GM21786 (cell line): ENCODE data around the gene PNPLA3.

Experiments used
- ATAC-seq: cut with Tn5 transposase; IDR thresholded peaks from one replicate; pipeline ENCODE4 v1.9.1; 2021; ENCODE audit not compliant: unreplicated experiment

The PNPLA3 gene

GRCh38 chr22:43923631-43924464, at the start of gene PNPLA3:
Gene PNPLA3 (plus strand): TSS chr22:43923805. CDS start chr22:43923912, 107 bp downstream.
- ATAC-seq, result no peak

- ATAC-seq, result no peak
Observed at GRCh38 chr22:43876866-43877509, 46.6 kb upstream of the PNPLA3 start.

GRCh38 chr22:43878079-43878795, 45.4 kb upstream of the PNPLA3 start:
- no peak for ATAC-seq

- ATAC-seq, result no peak
Observed at GRCh38 chr22:43878831-43879550, 44.6 kb upstream of the PNPLA3 start.

- ATAC-seq, result no peak
Observed at GRCh38 chr22:43879901-43880540, 43.6 kb upstream of the PNPLA3 start.

GRCh38 chr22:43880541-43880991, 43.0 kb upstream of the PNPLA3 start:
- no peak for ATAC-seq

GRCh38 chr22:43881091-43882061, 42.2 kb upstream of the PNPLA3 start:
- ATAC-seq, result no peak

GRCh38 chr22:43882122-43882767, 41.4 kb upstream of the PNPLA3 start:
- no peak for ATAC-seq

GRCh38 chr22:43883012-43883661, 40.5 kb upstream of the PNPLA3 start:
- ATAC-seq, result no peak

GRCh38 chr22:43883719-43884415, 39.7 kb upstream of the PNPLA3 start:
- ATAC-seq, result no peak

GRCh38 chr22:43884600-43885318, 38.8 kb upstream of the PNPLA3 start:
- ATAC-seq, result peak; percentile 74

GRCh38 chr22:43885319-43885671, 38.3 kb upstream of the PNPLA3 start:
- ATAC-seq, result no peak

- ATAC-seq, result no peak
Observed at GRCh38 chr22:43885786-43886185, 37.8 kb upstream of the PNPLA3 start.

- ATAC-seq, result no peak
Observed at GRCh38 chr22:43886231-43886630, 37.4 kb upstream of the PNPLA3 start.

- ATAC-seq, result no peak
Observed at GRCh38 chr22:43887391-43887790, 36.2 kb upstream of the PNPLA3 start.

- ATAC-seq, result no peak
Observed at GRCh38 chr22:43888740-43889139, 34.9 kb upstream of the PNPLA3 start.

- ATAC-seq, result no peak
Observed at GRCh38 chr22:43889201-43889859, 34.3 kb upstream of the PNPLA3 start.
